Fibroblast of upper back skin (primary cell): ENCODE results near the gene STX10.

Experiments
- DNase-seq: peaks from one replicate; pipeline ENCODE4 v3.0.0-alpha.2; 2013

STX10 gene

DNA sequence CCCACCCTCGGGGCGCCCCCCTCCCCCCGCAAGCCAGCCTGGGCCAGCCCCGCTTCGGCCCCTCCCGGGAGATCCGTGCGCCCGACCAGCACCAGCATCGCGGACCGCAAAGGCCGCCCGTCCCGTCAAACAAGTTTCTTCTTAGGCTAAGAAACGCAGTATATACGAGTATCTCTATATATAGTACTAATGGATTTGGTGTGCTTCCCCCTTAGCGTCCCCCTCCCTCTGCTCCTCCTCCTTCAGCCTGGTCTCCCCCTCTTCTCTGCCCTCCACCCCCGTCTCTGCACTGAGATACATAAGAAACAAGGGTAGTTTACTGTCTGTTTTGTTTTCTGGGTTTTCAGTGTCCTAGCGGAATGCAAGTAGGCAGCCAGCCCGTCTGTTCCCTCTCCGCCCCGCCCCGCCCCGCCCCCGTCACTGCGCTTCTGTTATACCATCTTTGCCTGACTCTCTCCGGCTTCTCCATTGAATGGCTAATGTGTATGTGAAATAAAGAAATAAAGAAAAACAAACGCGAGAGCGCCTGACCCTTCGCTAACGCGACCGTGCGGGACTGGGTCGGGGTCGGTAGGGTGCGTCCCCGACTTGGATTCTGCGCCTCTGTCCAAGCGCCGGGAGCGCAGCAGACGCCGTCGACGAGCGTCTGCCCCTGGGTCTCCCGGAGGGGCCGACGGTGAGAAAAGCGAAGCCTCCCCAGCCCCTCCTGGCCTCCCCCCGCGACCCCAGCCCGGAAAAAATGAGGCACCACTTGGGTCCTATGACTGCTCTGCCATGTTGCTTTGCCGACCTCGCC is 51.7 kb downstream of the STX10 start:
- DNase-seq, result peak; percentile 67

DNA sequence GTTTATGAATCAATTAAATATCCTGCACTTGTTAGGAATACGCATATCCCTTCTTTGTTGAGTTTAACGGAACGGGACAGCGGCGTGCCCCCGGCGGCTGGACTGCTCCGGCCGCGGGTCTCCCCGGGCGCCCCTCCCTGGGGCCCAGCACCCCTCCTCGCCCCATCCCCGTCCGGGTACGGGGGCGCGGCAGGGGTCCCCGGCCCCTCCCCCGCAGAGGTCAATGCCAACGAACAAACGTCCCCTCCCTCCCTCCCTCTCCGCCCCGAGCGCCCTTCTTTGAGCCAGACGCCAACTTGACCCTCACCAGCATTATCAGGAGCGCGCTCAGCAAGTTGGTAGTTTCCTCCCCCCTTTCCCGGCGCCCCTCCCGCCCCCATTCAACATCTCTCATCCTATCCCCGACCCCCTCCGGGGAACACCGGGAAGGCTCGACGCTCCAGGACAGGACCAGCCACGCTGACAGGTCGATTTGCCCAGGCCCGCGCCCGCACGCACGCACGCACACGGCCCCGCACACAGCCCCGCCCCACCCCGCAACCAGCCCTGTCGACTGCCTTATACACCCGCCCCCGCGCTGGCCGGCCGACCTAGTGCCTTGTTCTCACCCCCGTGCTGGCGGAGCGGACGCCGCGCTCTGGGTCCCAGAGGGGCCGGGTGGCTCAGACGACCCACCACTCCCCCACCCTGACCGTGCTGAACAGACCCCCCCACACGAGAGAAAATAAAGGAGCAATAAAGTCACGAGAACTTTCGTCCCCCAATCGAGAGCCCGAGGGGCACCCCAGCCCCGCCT is 52.5 kb downstream of the STX10 start:
- DNase-seq, result no peak

DNA sequence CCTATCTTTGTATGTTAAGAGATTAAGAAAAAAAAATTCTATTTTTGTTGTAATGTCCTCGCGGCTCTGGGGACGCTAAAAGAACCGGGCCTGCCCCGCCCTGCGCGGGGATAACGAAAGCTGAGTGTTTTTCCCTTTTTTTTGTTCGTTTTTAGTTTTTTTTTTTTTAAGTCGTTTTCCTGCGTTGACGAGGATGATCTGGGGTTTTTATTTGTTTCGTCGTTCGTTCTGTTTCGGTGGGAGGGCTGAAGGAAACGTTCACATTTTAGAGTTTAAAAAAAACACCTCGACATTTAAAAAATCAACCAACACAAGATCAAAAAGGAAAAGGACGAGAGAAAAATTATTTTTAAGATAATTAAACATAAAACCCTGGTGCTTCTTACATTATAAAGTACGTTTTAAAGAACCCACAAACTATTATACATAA is 53.1 kb downstream of the STX10 start:
- DNase-seq, result no peak

DNA sequence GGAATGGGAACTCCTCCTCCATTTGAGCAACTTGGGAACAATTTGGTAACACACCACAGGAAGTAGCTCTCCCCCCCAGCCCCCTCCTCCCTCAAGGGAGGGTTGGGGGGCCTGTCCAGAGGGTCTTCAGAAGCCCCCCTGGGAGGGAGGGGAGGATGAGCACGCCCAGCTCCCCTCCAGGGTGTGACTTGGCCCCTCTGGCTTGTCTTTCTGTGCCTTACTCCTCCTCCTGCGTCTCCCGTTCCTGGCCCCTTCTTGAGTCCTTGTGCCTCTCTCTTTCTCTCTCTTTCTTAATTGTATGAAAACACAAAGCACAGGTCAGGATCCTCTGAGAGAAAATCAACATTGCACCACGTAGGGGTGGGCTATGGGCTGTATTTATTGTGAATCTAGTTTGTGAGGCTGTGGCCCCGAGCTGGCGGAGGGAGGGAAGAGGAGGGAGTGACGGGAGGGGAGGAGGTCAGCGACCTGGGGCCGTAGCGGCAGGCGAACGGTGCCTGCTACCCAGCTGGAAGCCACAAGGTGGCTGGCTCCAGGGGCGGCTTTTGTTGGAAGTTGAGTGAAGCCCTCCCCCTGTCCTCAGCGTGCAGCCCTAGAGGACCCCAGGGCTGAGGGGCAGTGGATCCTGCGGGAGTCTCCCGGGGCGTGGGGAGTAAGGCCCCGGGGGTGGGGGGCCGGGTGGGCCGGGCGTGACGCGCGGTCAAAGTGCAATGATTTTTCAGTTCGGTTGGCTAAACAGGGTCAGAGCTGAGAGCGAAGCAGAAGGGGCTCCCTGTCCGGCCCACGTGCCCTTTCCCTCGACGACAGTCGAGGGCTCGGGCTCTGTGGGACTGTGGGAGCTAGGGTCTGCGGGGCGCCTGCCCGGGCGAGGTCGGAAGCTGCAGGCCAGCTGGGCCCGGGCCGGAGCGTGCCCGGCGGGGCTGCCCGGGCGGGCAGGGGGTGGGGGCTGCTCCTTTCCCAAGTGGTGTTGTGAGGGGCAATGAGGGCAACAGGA is 53.9 kb downstream of the STX10 start:
- no peak for DNase-seq

DNA sequence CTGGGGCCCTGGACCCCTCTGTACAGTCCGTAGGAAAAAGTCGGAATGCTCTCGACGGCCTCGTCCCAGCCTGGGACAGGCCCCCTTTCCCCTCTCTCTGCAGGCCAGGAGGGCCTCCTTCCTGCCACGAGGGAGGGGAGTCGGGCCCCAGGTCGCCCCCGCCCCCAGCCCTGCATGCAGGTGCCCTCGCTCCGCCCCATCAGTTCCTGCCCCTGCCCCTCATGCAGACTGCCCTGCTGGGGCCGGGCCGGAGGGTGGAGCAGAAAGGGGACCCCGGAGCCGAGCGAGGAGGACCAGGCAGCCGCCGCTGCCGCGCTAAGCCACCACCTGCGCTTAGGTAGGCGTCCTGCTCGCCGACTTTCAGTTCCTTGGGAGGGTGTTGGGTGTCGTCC is 54.8 kb downstream of the STX10 start:
- no peak for DNase-seq

DNA sequence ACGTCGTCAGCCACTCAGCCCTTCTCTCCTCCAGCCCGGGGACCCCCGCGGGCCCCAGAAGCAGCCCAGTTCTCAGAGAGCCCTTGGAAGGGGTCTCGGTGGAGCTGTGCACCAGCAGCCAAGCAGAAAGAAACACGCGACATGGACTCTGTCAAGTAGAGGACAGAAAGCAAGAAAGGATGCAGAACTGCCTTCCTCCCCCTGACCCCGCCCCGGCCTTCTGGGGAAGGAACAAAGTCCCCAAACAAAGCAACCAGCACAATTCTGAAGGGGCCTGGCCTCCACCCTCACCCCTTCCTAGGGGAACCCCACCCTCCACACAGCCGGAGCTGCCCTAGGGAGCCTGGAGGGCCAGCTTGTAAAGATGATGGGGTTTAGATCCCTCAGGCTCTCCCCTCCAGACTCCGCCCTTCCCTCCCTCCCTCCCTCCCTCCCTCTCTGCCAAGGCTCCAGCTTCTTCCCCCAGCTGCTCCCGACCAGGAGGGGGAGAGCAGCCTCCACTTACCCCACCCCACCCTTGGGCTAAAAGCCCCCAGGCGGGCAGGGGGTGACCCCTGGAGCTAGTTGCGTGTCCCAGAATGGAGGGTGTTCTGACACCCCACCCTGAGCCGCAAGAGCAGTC is 55.3 kb downstream of the STX10 start:
- DNase-seq, result no peak

DNA sequence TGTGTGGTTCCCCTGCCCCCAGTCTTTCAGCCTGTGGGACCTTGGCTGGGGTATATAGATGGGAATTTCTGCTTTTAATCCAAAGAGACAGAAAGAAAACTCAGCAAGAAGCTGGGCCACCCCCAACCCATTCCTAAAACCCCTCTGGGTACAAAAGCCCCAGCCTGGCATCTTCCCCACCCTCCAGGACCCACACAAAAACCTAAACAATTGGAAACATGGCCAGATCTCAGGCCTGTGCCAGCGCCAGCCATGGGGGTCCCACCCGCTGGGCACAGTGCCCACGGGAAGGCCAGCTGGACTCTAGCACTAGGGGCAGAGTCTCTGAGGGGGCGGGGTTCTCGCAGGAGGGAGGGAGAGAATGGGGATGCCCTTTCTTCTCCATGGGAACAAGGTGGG is 56.1 kb downstream of the STX10 start:
- no peak for DNase-seq
